Body of pancreas (tissue), 4 donors: ENCODE data around the gene EPB41L5.
"Not testable (repeated sequence)": the region's sequence is repeated elsewhere in the genome, so short reads cannot be mapped to it uniquely, and the experiment has no call there.

Source experiments
- POLR2A ChIP-seq, 3 donors: fragments of 450-650 bp; IDR thresholded peaks; one replicate each; pipeline ENCODE4 v1.6.1; 2016; ENCODE audit warnings: antibody characterized with exemption in 3 of 3, mild to moderate bottlenecking in 2 of 3
- TF ChIP-seq, protein P1 (sequence below), 7 experiments: fragments of 450-650 bp in 4 of 7; fragments of 200-600 bp in 3 of 7; sonication (generic) in 3 of 7; IDR thresholded peaks; one replicate each; pipeline ENCODE4 v1.5.1; 2016 to 2019; ENCODE audit warnings: antibody characterized with exemption in 7 of 7

DNA sequence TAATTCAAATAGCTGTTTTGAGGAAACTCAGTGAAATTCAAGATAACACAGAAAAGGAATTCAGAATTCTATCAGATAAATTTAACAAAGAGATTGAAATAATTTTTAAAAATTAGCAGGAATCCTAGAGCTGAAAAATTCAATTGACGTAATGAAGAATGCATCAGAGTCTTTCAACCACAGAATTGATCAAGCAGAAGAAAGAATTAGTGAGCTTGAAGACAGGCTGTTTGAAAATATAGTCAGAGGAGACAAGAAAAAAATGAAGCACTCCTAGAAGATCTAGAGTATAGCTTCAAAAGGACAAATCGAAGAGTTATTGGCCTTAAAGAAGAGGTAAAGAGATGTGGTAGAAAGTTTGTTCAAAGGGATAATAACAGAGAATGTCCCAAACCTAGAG, 122.1 kb downstream of the EPB41L5 start:
- TF ChIP-seq, protein P1, sequence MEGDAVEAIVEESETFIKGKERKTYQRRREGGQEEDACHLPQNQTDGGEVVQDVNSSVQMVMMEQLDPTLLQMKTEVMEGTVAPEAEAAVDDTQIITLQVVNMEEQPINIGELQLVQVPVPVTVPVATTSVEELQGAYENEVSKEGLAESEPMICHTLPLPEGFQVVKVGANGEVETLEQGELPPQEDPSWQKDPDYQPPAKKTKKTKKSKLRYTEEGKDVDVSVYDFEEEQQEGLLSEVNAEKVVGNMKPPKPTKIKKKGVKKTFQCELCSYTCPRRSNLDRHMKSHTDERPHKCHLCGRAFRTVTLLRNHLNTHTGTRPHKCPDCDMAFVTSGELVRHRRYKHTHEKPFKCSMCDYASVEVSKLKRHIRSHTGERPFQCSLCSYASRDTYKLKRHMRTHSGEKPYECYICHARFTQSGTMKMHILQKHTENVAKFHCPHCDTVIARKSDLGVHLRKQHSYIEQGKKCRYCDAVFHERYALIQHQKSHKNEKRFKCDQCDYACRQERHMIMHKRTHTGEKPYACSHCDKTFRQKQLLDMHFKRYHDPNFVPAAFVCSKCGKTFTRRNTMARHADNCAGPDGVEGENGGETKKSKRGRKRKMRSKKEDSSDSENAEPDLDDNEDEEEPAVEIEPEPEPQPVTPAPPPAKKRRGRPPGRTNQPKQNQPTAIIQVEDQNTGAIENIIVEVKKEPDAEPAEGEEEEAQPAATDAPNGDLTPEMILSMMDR (IDR thresholded peaks at IDR 0.05), result not testable (repeated sequence)
- not testable (repeated sequence) for TF ChIP-seq POLR2A (IDR thresholded peaks at IDR 0.05)
